Activated CD4-positive, CD25-positive, alpha-beta regulatory T cell treated with anti-CD3 and anti-CD28 coated beads, Interleukin-2, amount 50 U/mL, for 24 hours (primary cell): ENCODE results near the gene HGS.

Source experiments
- ATAC-seq, 2 donors: fragments of 150-1000 bp; cut with Tn5 transposase; one replicate each; pipeline ENCODE4 v1.10.0; 2021; ENCODE audit warnings: mild to moderate bottlenecking in 1 of 2, moderate library complexity in 1 of 2

Gene HGS

GRCh38 chr17:81686614-81687013 lies 2.8 kb downstream of the HGS start:
- ATAC-seq, result no peak

- ATAC-seq, result no peak
Measured at GRCh38 chr17:81687770-81688541, 4.1 kb downstream of the HGS start.

- ATAC-seq, result no peak
Measured at GRCh38 chr17:81688616-81689015, 4.8 kb downstream of the HGS start.

GRCh38 chr17:81690066-81690465 lies 6.3 kb downstream of the HGS start:
- ATAC-seq, result no peak

GRCh38 chr17:81690549-81690948 lies 6.7 kb downstream of the HGS start:
- no peak for ATAC-seq

GRCh38 chr17:81691196-81691595 lies 7.4 kb downstream of the HGS start:
- no peak for ATAC-seq

GRCh38 chr17:81691608-81692007 lies 7.8 kb downstream of the HGS start:
- no peak for ATAC-seq

- ATAC-seq, result no peak
Measured at GRCh38 chr17:81693509-81694210, 9.8 kb downstream of the HGS start.

- no peak for ATAC-seq
Measured at GRCh38 chr17:81694810-81695209, 11.0 kb downstream of the HGS start.

GRCh38 chr17:81695211-81695610 lies 11.4 kb downstream of the HGS start:
- ATAC-seq, result no peak

GRCh38 chr17:81695801-81696200 lies 12.0 kb downstream of the HGS start:
- ATAC-seq, result no peak

- no peak for ATAC-seq
Measured at GRCh38 chr17:81696218-81696941, 12.6 kb downstream of the HGS start.

- ATAC-seq, result no peak
Measured at GRCh38 chr17:81697261-81698044, 13.6 kb downstream of the HGS start.

GRCh38 chr17:81700353-81701287 lies 16.8 kb downstream of the HGS start:
- ATAC-seq, result no peak

- no peak for ATAC-seq
Measured at GRCh38 chr17:81701288-81702071, 17.7 kb downstream of the HGS start.

GRCh38 chr17:81702934-81703746 lies 19.3 kb downstream of the HGS start, which contains the start of gene MRPL12:
MRPL12 (plus strand) TSS chr17:81703367; CDS start chr17:81703502, 135 bp downstream.
- ATAC-seq, result peak; percentile 92 to 93

GRCh38 chr17:81703747-81704654 lies 20.2 kb downstream of the HGS start:
- peak; percentile 2 to 7 for ATAC-seq

- ATAC-seq, result no peak
Measured at GRCh38 chr17:81705518-81706231, 21.9 kb downstream of the HGS start.
